ENCODE measurements around the gene LETM1.

DNA sequence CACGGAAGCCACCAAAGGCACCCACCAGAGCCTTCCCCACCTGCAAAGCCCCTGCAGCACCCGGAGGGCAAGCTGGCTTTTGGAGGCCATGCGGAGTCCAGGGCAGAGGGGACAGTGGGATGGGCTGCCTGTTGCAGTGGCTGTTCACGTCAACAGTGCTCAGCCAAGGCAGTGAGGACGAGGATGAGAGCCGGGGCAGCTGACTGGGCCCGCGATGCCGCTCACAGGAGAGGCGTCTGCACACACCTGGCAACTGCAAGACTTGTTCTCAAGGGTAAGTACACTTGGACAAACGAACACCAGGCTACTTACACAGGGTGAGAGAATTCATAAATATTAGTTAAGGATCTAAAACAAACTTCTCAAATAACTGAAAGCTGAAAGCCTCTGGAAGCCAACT lies 43.2 kb downstream of the LETM1 start:
- TF ChIP-seq CTCF (optimal IDR thresholded peaks at IDR 0.05 in 1 of 3, IDR thresholded peaks at IDR 0.05 in 1 of 3, conservative IDR thresholded peaks at IDR 0.05 in 1 of 3; ENCODE audit: extremely low read depth in 1 of 3, insufficient read depth in 2 of 3, low read length in 3 of 3) (no peak), EZH2 (IDR thresholded peaks at IDR 0.05; ENCODE audit: low read length) (no peak)

Data from keratinocyte (primary cell).